ENCODE data around the gene BICDL1.
"Not testable (repeated sequence)": the region's sequence is repeated elsewhere in the genome, so short reads cannot be mapped to it uniquely, and the experiment has no call there.

The BICDL1 gene

GRCh38 chr12:119988472-119989360 is at the start of gene BICDL1:
Gene BICDL1, plus strand, starts transcription at chr12:119989236. Its CDS starts 633 bp downstream, at chr12:119989869.
- DNase-seq = peak; percentile 55 to 63

GRCh38 chr12:119940897-119941296 is 48.1 kb upstream of the BICDL1 start:
- no peak for DNase-seq

GRCh38 chr12:119942386-119942785 is 46.6 kb upstream of the BICDL1 start:
- DNase-seq = no peak

GRCh38 chr12:119946213-119946612 is 42.8 kb upstream of the BICDL1 start:
- DNase-seq = no peak

- DNase-seq = no peak
Measured at GRCh38 chr12:119949145-119949544, 39.9 kb upstream of the BICDL1 start.

GRCh38 chr12:119949594-119949993 is 39.4 kb upstream of the BICDL1 start:
- no peak for DNase-seq

GRCh38 chr12:119956047-119956446 is 33.0 kb upstream of the BICDL1 start:
- no peak for DNase-seq

- no peak for DNase-seq
Measured at GRCh38 chr12:119957135-119957534, 31.9 kb upstream of the BICDL1 start.

- DNase-seq = no peak
Measured at GRCh38 chr12:119959435-119959834, 29.6 kb upstream of the BICDL1 start.

GRCh38 chr12:119964123-119964522 is 24.9 kb upstream of the BICDL1 start:
- DNase-seq = no peak

- DNase-seq = no peak
Measured at GRCh38 chr12:119964929-119965328, 24.1 kb upstream of the BICDL1 start.

GRCh38 chr12:119980242-119980641 is 8.8 kb upstream of the BICDL1 start:
- DNase-seq = no peak

- not testable (repeated sequence) for DNase-seq
Measured at GRCh38 chr12:119980702-119981101, 8.3 kb upstream of the BICDL1 start.

GRCh38 chr12:119989361-119989730 is 310 bp downstream of the BICDL1 start:
- peak; percentile 28 to 55 for DNase-seq

- peak; percentile 30 to 39 for DNase-seq
Measured at GRCh38 chr12:119989731-119990381, 820 bp downstream of the BICDL1 start.

- DNase-seq = peak; percentile 6 to 40
Measured at GRCh38 chr12:119990382-119990874, 1.4 kb downstream of the BICDL1 start.

GRCh38 chr12:119992129-119992705 is 3.2 kb downstream of the BICDL1 start:
- DNase-seq = no peak

GRCh38 chr12:119994892-119995658 is 6.0 kb downstream of the BICDL1 start:
- DNase-seq = no peak

- DNase-seq = no peak
Measured at GRCh38 chr12:119996417-119996816, 7.4 kb downstream of the BICDL1 start.

GRCh38 chr12:119998471-119999245 is 9.6 kb downstream of the BICDL1 start:
- no peak for DNase-seq

- DNase-seq = no peak
Measured at GRCh38 chr12:120000556-120000955, 11.5 kb downstream of the BICDL1 start.

All from Kasumi-1 (cell line).